Measurements from ENCODE around the gene INPP5A.

INPP5A gene

DNA sequence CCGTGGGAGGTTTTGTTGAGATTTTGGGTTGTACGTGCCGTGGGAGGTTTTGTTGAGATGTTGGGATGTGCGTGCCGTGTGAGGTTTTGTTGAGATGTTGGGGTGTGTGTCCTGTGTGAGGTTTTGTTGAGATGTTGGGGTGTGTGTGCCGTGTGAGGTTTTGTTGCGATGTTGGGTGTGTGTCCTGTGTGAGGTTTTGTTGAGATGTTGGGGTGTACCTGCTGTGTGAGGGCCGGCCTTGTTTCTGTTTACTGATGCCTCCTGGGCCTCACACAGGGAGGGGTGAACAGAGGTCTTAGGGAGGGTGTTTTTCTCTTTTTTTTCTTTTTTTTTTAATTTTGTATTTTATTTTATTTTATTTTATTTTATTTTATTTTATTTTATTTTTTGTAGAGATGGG is 36.7 kb downstream of the INPP5A start:
- TF ChIP-seq, protein P1, sequence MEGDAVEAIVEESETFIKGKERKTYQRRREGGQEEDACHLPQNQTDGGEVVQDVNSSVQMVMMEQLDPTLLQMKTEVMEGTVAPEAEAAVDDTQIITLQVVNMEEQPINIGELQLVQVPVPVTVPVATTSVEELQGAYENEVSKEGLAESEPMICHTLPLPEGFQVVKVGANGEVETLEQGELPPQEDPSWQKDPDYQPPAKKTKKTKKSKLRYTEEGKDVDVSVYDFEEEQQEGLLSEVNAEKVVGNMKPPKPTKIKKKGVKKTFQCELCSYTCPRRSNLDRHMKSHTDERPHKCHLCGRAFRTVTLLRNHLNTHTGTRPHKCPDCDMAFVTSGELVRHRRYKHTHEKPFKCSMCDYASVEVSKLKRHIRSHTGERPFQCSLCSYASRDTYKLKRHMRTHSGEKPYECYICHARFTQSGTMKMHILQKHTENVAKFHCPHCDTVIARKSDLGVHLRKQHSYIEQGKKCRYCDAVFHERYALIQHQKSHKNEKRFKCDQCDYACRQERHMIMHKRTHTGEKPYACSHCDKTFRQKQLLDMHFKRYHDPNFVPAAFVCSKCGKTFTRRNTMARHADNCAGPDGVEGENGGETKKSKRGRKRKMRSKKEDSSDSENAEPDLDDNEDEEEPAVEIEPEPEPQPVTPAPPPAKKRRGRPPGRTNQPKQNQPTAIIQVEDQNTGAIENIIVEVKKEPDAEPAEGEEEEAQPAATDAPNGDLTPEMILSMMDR (conservative IDR thresholded peaks at IDR 0.05), result no peak
- H3K27ac ChIP-seq, result peak overlapping the region; percentile 99

DNA sequence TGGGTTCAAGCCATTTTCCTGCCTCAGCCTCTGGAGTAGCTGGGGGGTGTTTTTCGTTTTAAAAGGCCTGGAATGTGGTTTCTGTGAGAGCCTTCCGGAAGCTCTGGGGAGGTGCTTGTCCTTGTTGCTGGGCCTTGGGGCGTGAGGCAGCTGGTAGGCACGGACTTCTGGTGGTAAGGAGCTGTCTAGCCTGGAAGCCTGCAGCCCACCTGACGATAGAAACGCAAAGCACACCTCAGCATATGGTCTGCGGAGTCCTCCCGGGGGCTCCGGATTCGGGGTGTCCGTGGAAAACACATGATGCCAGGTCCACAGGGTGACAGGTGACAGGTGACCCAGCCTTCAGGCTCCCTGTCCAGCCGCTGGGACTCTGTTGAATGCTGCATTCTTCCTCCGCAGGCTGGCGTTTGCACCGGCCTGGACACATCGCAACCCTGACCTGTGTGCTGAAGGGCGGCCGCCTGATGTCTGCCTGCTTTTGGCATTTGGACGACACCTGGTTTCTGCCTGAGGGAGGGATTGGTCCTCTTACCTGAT is 37.3 kb downstream of the INPP5A start:
- TF ChIP-seq, protein P1 (conservative IDR thresholded peaks at IDR 0.05), result no peak
- peak overlapping the region; percentile 99 for H3K27ac ChIP-seq

DNA sequence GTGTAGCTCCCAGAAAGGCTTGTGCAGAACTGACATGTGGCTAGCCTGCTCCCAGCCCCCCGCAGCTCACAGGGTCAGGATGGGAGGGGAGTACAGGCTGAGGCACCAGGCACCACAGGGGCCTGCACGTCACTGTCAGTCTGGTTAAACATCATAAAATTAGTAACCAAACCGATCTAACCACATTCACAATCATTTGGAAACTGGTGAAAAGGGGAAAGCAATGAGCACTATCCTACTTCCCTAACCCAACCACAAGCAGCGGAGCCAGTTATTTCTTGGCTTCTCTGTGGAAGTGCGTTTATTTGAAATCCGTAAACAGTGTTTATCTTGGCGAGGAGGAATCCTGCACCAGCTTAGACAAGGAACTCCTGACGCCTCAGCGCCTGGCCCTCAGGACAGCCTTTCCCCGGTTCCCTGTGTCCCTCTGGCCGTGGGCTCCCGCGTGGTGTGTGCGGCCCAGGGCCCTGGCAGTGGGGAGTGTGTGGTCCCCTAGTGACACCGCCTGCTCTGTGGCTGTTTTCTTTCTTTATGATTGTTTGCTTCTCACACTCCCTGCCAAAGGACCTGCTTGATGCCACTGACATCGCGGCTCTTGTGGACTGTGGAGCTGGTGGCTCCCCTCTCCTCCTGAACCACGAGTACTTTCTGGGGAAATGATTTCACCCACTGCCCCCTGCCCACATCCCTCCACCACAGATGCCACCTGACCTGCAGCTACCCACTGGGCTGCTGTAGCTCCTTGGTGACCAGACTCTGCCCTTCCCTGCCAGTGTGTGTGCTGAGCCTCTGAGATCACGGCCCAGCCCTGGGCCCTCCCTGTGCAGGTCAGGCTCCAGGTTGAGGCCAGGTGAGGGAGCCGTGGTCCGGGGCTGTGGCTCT is 38.0 kb downstream of the INPP5A start:
- TF ChIP-seq, protein P1 (conservative IDR thresholded peaks at IDR 0.05), result no peak
- H3K27ac ChIP-seq, result peak overlapping the region; percentile 99

DNA sequence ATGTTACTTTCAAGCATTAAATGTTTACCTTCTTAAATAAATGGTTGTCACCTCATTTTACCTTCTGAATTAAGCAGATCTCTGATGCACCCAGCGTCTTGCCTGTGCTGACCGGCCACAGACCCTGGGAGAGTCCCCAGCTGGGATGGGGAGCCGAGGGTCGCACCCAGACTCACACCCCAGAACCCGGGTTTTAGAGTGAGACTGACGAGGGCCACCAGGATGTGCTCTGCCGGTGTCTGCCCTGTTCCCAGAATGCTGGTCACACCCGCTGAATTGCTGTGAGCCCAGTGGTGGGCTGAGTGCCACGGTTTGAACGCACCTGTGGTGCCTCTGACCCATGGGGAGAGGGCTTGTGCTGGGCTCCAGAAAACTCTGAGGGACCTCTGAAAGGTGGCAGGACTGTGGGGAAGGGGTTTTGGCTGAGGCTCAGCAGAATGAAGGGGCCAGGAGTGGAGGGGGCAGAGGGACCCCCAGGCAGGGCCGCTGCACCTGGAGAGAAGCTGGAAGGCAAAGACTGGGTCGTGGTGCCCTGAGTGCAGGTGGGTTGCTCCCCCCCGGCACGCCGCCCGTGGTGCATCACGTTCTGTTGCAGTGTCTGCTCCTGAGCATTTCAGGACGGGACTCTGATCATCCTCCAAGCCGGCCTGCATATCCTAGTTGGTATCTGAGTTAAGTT is 39.2 kb downstream of the INPP5A start:
- peak overlapping the region; percentile 99 for H3K27ac ChIP-seq
- TF ChIP-seq, protein P1 (conservative IDR thresholded peaks at IDR 0.05), result no peak

DNA sequence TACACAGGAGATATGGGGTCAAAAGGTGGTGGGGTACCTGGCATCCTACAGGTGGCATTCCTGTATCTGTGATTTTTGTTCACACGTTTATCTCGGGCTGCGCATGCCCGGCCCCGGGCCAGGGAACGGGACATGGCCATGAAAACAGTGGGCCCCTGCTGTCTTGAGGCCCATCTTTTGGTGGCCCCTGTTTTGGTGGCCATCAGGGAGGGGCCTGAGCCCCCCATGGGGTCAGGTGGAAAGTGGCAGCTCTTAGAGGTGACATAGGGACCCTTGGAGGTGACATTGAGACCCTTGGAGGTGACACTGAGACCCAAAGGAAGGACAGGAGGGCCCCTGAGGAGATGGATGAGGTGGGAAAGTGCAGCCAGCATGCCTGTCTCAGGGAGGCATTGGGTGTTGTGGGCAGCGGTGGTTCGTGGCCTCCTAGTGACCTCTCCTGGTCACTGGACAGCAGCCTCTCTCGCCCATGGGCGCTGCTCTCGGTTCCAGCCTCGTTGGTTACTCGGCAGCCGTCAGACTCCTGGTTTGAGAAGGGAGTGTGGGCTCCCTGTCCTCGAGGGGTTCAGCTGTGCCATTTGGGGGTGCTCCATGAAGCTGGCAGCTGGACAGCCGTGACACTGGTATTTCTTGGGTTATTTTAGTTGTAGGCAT is 39.9 kb downstream of the INPP5A start:
- H3K27ac ChIP-seq, result peak overlapping the region; percentile 99
- TF ChIP-seq, protein P1 (conservative IDR thresholded peaks at IDR 0.05), result peak; percentile 61

DNA sequence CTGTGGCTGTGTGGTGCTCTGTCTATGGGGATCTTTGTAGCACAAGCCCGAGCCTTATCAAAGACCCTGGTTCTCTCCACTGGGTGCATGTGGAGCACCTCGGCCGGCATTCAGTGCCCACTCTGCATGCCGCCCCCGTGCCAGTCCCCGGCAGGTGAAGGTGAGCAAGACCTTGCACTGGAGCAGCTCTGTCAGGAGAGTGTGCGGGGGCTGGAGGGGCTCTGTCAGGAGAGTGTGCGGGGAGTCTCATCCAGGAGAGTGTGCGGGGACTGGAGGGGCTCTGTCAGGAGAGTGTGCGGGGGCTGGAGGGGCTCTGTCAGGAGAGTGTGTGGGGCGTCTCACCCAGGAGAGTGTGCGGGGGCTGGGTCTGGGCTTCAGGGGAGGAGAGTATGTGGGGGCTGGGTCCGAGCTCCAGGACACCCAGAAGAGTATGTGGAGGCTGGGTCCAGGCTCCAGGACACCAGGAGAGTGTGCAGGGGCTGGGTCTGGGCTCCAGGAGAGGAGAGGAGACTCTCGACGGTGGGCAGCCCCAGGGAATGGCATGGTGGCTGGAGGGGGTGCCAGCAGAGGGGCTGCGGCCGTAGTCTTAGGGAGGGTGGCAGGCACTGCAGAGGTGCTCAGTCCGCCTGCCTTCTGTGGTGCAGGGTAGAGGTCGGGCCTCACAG is 40.8 kb downstream of the INPP5A start:
- peak overlapping the region; percentile 99 for H3K27ac ChIP-seq
- TF ChIP-seq, protein P1 (conservative IDR thresholded peaks at IDR 0.05), result no peak

Measured in VCaP (cell line).